ENCODE measurements around the gene BCHE.

The BCHE gene

GRCh38 chr3:165803471-165803870 lies 33.8 kb downstream of the BCHE start:
- DNase-seq (ENCODE audit: insufficient read length, low spot score) = no peak

GRCh38 chr3:165800970-165801369 lies 36.3 kb downstream of the BCHE start:
- no peak for DNase-seq (ENCODE audit: insufficient read length, low spot score)
- no peak for FAIRE-seq
- TF ChIP-seq, protein P1, sequence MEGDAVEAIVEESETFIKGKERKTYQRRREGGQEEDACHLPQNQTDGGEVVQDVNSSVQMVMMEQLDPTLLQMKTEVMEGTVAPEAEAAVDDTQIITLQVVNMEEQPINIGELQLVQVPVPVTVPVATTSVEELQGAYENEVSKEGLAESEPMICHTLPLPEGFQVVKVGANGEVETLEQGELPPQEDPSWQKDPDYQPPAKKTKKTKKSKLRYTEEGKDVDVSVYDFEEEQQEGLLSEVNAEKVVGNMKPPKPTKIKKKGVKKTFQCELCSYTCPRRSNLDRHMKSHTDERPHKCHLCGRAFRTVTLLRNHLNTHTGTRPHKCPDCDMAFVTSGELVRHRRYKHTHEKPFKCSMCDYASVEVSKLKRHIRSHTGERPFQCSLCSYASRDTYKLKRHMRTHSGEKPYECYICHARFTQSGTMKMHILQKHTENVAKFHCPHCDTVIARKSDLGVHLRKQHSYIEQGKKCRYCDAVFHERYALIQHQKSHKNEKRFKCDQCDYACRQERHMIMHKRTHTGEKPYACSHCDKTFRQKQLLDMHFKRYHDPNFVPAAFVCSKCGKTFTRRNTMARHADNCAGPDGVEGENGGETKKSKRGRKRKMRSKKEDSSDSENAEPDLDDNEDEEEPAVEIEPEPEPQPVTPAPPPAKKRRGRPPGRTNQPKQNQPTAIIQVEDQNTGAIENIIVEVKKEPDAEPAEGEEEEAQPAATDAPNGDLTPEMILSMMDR (IDR thresholded peaks at IDR 0.05; ENCODE audit: insufficient read depth, missing control alignments) = no peak

More at GRCh38 chr3:165803471-165803870, 33.8 kb downstream of the BCHE start:
- TF ChIP-seq, protein P1 (IDR thresholded peaks at IDR 0.05; ENCODE audit: insufficient read depth, missing control alignments) = no peak
- no peak for FAIRE-seq

DNA sequence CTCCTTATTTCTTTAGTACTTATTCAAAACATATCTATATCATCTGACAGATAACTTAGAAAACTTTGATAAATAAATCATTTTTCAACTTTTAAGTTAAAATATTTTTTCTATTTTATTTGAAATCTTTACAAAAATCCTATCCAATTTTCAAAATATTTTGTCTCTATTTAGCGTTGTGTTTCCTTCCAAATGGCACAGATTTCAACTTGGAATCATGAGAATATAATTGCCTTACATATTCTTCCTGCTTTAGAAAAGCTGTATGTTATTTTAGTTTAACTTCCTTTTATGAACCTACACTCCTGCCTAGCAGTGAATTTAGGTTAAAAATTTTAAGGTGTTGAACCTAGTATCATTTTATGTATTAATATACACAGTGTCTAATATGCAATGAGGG lies 38.2 kb downstream of the BCHE start:
- DNase-seq (ENCODE audit: insufficient read length, low spot score) (no peak), FAIRE-seq (no peak)
- TF ChIP-seq, protein P1 (IDR thresholded peaks at IDR 0.05; ENCODE audit: insufficient read depth, missing control alignments) = no peak

DNA sequence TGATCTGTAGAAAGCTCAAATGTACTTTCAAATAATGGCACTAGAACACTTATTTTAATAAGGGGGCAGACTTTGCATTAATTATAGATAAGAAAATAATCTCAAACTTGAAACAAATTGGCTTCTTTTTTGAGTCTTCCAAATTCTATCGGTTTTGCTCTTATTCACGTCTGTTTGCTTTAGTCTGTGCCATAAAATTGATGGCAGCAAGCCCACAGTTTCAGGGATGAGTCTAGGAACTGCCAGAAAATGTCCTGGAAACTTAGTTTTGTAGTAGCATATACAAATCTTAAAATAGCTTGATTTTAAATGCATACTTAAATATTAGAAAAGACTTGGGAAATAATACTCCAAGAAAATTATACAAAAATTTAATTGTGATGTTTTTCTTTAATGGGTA lies 39.7 kb downstream of the BCHE start:
- DNase-seq (ENCODE audit: insufficient read length, low spot score) (no peak), FAIRE-seq (no peak)
- TF ChIP-seq, protein P1 (IDR thresholded peaks at IDR 0.05; ENCODE audit: insufficient read depth, missing control alignments) = no peak

DNA sequence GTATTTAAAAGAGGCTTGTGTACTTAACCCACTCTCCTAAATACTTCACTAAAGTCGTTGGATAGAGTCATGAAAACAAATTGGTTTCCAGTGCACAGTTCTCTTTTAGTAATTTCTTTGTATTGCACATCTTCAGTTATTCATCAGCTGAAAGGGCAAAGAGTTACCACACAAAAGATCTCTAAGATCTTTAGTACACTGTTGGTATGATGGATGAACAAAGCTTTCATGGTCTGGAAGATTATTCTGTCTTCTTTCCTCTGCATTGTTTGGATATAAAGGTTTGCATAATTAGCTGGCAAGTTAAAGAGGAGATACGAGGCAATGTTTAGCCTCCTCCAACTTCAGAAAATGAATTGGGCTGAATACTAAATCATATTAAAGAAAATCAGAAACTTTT lies 40.5 kb downstream of the BCHE start:
- FAIRE-seq (no peak), DNase-seq (ENCODE audit: insufficient read length, low spot score) (no peak)
- TF ChIP-seq, protein P1 (IDR thresholded peaks at IDR 0.05; ENCODE audit: insufficient read depth, missing control alignments) = no peak

- no peak for DNase-seq (ENCODE audit: insufficient read length, low spot score)
- TF ChIP-seq, protein P1 (IDR thresholded peaks at IDR 0.05; ENCODE audit: insufficient read depth, missing control alignments) = no peak
- no peak for FAIRE-seq
These were observed 48.7 kb downstream of the BCHE start for GRCh38 chr3:165788531-165788930.

- DNase-seq (ENCODE audit: insufficient read length, low spot score) (no peak), FAIRE-seq (peak; percentile 11)
- TF ChIP-seq, protein P1 (IDR thresholded peaks at IDR 0.05; ENCODE audit: insufficient read depth, missing control alignments) = no peak
These were observed 51.2 kb downstream of the BCHE start for GRCh38 chr3:165786013-165786412.
